K562 (cell line): ENCODE data around the gene MAP3K7. TPM values are rescaled to one million over a fixed set of nuclear protein-coding genes. Genes with fewer than 3 reads are reported as not detected.

Experiments used
- FOXA3 ChIP-seq, 2 experiments: fragments of 450-650 bp in 1 of 2; sonication (generic) in 1 of 2; formaldehyde crosslinking; IDR thresholded peaks in 1 of 2; conservative IDR thresholded peaks in 1 of 2; 2 replicates each; pipeline versions ENCODE4 v1.4.0 to v1.8.0; 2020 to 2022; ENCODE audit warnings: mild to moderate bottlenecking in 2 of 2, missing genetic modification reagents in 1 of 2
- MIER1 ChIP-seq: fragments of 450-650 bp; IDR thresholded peaks from 2 replicates; pipeline ENCODE4 v1.6.1; 2016; ENCODE audit warnings: antibody characterized with exemption, mild to moderate bottlenecking, low read depth
- NFRKB ChIP-seq: fragments of 450-650 bp; IDR thresholded peaks from 2 replicates; pipeline ENCODE4 v1.6.1; 2016; ENCODE audit warnings: low read depth
- REST ChIP-seq, 2 experiments: fragments of 450-650 bp; formaldehyde crosslinking in 1 of 2; IDR thresholded peaks; 2 replicates each; pipeline versions ENCODE4 v1.4.0 to v1.6.1; 2014 to 2020; ENCODE audit warnings: mild to moderate bottlenecking in 2 of 2, borderline replicate concordance in 1 of 2, low read depth in 1 of 2
- SAP30 ChIP-seq: fragments of 200-600 bp; sonication (generic); IDR thresholded peaks from 2 replicates; pipeline ENCODE4 v1.6.1; 2012; ENCODE audit warnings: borderline replicate concordance, low read depth, mild to moderate bottlenecking, moderate library complexity, low read length, control low read depth, inconsistent platforms; ENCODE audit not compliant: insufficient read depth, poor library complexity, severe bottlenecking
- ZNF696 ChIP-seq: fragments of 250-450 bp; sonication (Bioruptor Pico); conservative IDR thresholded peaks from 2 replicates; pipeline ENCODE4 v1.4.0; 2020; ENCODE audit warnings: mild to moderate bottlenecking, moderate library complexity
- polyA plus RNA-seq, 8 experiments: library from polyadenylated mRNA; depleted of rRNA in 4 of 8; stranded (reverse) in 5 of 8; unstranded in 3 of 8; fragments of >200 nt; fragmentation: Nextera tagmentation in 2 of 8; fragmentation: Illumina TruSeq in 1 of 8; extraction: Ambion mirVana in 2 of 8; extraction: Trizol in 1 of 8; gene quantifications; 2 replicates each; pipeline versions ENCODE4 v1.2.1 to v1.2.3, GENCODE V29; 2011 to 2014; ENCODE audit warnings: inconsistent platforms in 1 of 8, missing spikeins in 1 of 8
- total RNA-seq, 7 experiments: library from RNA; depleted of rRNA in 6 of 7; stranded (reverse); fragments of >200 nt in 6 of 7; fragmentation: Illumina TruSeq in 2 of 7; extraction: Trizol in 2 of 7; gene quantifications; 2 replicates each; pipeline versions ENCODE4 v1.2.1 to v1.2.3, GENCODE V29; 2011 to 2021; ENCODE audit warnings: low replicate concordance in 1 of 7

The MAP3K7 gene
- total and polyA plus RNA-seq, 9 of the 15 experiments (the other 6 are each of a cell fraction or from before 2014, with no cell fraction given), result 13.4 to 60.9 (median 34.8) TPM

GRCh38 chr6:90595854-90596253 is 9.0 kb upstream of the MAP3K7 start (continued):
- TF ChIP-seq REST (IDR thresholded peaks at IDR 0.05; ENCODE audit: borderline replicate concordance) (no peak), REST (CRISPR knock-in tag; IDR thresholded peaks at IDR 0.05; ENCODE audit: low read depth) (no peak), FOXA3 (CRISPR knock-in tag; conservative IDR thresholded peaks at IDR 0.05 in 1 of 2, IDR thresholded peaks at IDR 0.05 in 1 of 2) (no peak), SAP30 (no peak), ZNF696 (CRISPR knock-in tag) (no peak), NFRKB (no peak), MIER1 (no peak)
